Keratinocyte (primary cell): ENCODE measurements around the gene REM1. TPM values are rescaled to one million over a fixed set of nuclear protein-coding genes. Genes with fewer than 3 reads are reported as not detected.

ENCODE experiments used
- DNase-seq: peaks from one replicate; pipeline ENCODE4 v3.0.0-alpha.2; 2011; ENCODE audit warnings: low read depth, missing footprints, low spot score
- FAIRE-seq: peaks from 2 replicates; lab custom pipeline; 2011; peaks lifted over from hg19 to GRCh38; lab: Jason Lieb, UNC
- H2AFZ ChIP-seq: 2 replicates; pipeline ENCODE4 v1.6.0; 2012; ENCODE audit warnings: low read length, control low read depth, inconsistent platforms; ENCODE audit not compliant: control insufficient read depth
- H3K27ac ChIP-seq: 2 replicates; pipeline ENCODE4 v1.5.1; 2011; ENCODE audit warnings: low read length; ENCODE audit not compliant: control insufficient read depth, insufficient read depth
- H3K27me3 ChIP-seq: 3 replicates; pipeline ENCODE4 v1.6.0; 2011; ENCODE audit warnings: low read length; ENCODE audit not compliant: control insufficient read depth, insufficient read depth; ENCODE audit errors: extremely low read depth
- H3K36me3 ChIP-seq, 2 experiments: 2 replicates in 1 of 2; 3 replicates in 1 of 2; pipeline ENCODE4 v1.5.1; 2011; ENCODE audit warnings: low read length in 2 of 2, mild to moderate bottlenecking in 1 of 2; ENCODE audit not compliant: control insufficient read depth in 2 of 2, insufficient read depth in 2 of 2; ENCODE audit errors: extremely low read depth in 1 of 2
- H3K4me1 ChIP-seq: 3 replicates; pipeline ENCODE4 v1.5.1; 2011; ENCODE audit warnings: low read length; ENCODE audit not compliant: control insufficient read depth, insufficient read depth; ENCODE audit errors: extremely low read depth
- H3K4me2 ChIP-seq: 3 replicates; pipeline ENCODE4 v1.6.0; 2011; ENCODE audit warnings: low read depth, low read length; ENCODE audit not compliant: control insufficient read depth, insufficient read depth; ENCODE audit errors: extremely low read depth
- H3K4me3 ChIP-seq, 3 experiments: fragments of 200-600 bp in 1 of 3; sonication (generic) in 1 of 3; 2 replicates in 2 of 3; 3 replicates in 1 of 3; pipeline ENCODE4 v1.5.1; 2011 to 2016; ENCODE audit warnings: low read length in 3 of 3, mild to moderate bottlenecking in 3 of 3, control low read depth in 2 of 3, inconsistent platforms in 1 of 3, low read depth in 1 of 3, mixed read lengths in 1 of 3, mixed run types in 1 of 3, moderate library complexity in 1 of 3; ENCODE audit not compliant: control insufficient read depth in 2 of 3, insufficient read depth in 2 of 3; ENCODE audit errors: extremely low read depth in 1 of 3
- H3K79me2 ChIP-seq: 2 replicates; pipeline ENCODE4 v1.6.0; 2012; ENCODE audit warnings: low read length; ENCODE audit not compliant: control insufficient read depth, insufficient read depth
- H3K9ac ChIP-seq: 3 replicates; pipeline ENCODE4 v1.6.0; 2011; ENCODE audit warnings: low read length; ENCODE audit not compliant: control insufficient read depth, insufficient read depth; ENCODE audit errors: extremely low read depth
- H3K9me1 ChIP-seq: 3 replicates; pipeline ENCODE4 v1.6.0; 2011; ENCODE audit warnings: low read length; ENCODE audit not compliant: control insufficient read depth, insufficient read depth; ENCODE audit errors: extremely low read depth
- H3K9me3 ChIP-seq: 2 replicates; pipeline ENCODE4 v1.5.1; 2012; ENCODE audit warnings: low read depth, low read length; ENCODE audit not compliant: control insufficient read depth
- H4K20me1 ChIP-seq: 3 replicates; pipeline ENCODE4 v1.6.0; 2011; ENCODE audit warnings: low read length; ENCODE audit not compliant: control insufficient read depth, insufficient read depth; ENCODE audit errors: extremely low read depth
- EZH2 ChIP-seq: IDR thresholded peaks from one replicate; pipeline ENCODE4 v1.6.1; 2012; ENCODE audit warnings: inconsistent platforms, mild to moderate bottlenecking, low read length, moderate library complexity
- dilution Hi-C: fragments of 300-500 bp; cut with MboI; formaldehyde crosslinking; loops from one replicate; pipeline ENCODE4 v1.7.0; 2020; ENCODE audit warnings: low sequenced_read_pairs; ENCODE audit not compliant: extremely low pct_ligation_motif_present
- polyA plus RNA-seq, 5 experiments: library from polyadenylated mRNA; depleted of rRNA in 3 of 5; stranded (reverse) in 3 of 5; stranded (forward) in 1 of 5; unstranded in 1 of 5; fragments of >200 nt; gene quantifications; 1 replicate in 1 of 5; 2 replicates in 3 of 5; 3 replicates in 1 of 5; pipeline versions ENCODE4 v1.2.1 to v1.2.3, GENCODE V29; 2011 to 2012; ENCODE audit warnings: missing spikeins in 2 of 5, low read depth in 1 of 5, low replicate concordance in 1 of 5
- TF ChIP-seq, protein P1 (sequence below), 3 experiments: IDR thresholded peaks in 1 of 3; conservative IDR thresholded peaks in 1 of 3; optimal IDR thresholded peaks in 1 of 3; 2 replicates in 2 of 3; 3 replicates in 1 of 3; pipeline versions ENCODE3 to v1.5.1; 2011; ENCODE audit warnings: low read length in 3 of 3, mild to moderate bottlenecking in 3 of 3, moderate library complexity in 2 of 3, control low read depth in 1 of 3, inconsistent platforms in 1 of 3; ENCODE audit not compliant: insufficient read depth in 2 of 3; ENCODE audit errors: extremely low read depth in 1 of 3

Gene REM1
- polyA plus RNA-seq, 1 donor (not counting 4 experiments of a cell fraction or from before 2014, with no cell fraction given) = not detected

DNA sequence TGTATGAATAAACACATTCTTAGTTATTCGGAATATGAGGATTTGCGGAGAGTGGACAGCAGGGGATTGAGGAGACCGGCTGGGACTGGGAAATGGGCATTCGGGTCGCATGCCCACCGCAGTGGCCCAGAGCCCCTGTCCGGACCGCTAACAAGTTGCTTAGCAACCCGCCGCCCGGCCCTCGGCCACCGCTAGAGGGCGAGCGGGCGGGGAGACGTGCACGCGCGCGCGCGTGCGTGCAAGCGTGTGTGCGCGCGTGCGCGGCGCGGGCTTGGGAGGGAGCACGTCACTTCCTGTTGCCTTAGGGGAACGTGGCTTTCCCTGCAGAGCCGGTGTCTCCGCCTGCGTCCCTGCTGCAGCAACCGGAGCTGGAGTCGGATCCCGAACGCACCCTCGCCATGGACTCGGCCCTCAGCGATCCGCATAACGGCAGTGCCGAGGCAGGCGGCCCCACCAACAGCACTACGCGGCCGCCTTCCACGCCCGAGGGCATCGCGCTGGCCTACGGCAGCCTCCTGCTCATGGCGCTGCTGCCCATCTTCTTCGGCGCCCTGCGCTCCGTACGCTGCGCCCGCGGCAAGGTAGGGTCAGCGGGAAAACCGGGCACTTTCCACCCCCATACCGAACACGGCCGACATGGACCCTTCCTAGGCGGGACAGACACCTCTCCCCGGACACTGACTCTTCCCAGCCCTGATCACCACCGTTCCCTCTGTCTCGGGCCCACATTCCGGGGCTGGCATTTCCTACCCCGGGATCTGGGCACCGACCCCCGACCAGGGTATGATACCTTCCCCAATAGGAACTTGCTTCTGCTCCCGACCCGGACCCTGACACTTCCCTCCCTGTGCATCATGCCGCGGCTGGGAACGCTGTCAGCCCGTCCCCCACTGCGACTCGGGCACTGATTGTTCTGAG is 39.3 kb downstream of the REM1 start, which contains the start of gene HM13:
HM13 (plus strand) TSS at position 289 of the 918 bp plus-strand sequence; CDS start at position 399, 110 bp downstream.
- Histone ChIP-seq H4K20me1 (peaks cover under 1% of the 10 kb centered on the region), H3K79me2 (peaks cover 50% of the 10 kb centered on the region), H3K4me1 (peaks cover 23% of the 10 kb centered on the region), H3K9ac (peak within 1 kb of the TSS; percentile 92), H3K9me1 (peaks cover 2% of the 10 kb centered on the region), H3K9me3 (no peaks in the 10 kb centered on the region), H3K27ac (peak within 1 kb of the TSS; percentile 90), H2AFZ (peak within 1 kb of the TSS; percentile 97), H3K36me3 (peaks cover 6 to 19% of the 10 kb centered on the region in 2 experiments), H3K27me3 (no peaks in the 10 kb centered on the region), H3K4me2 (peak within 1 kb of the TSS; percentile 93), H3K4me3 (peak within 1 kb of the TSS; percentile 88 to 96 (median 93))
- FAIRE-seq (no peak), DNase-seq (peak; percentile 75)
- dilution Hi-C loops = no loop called here
- TF ChIP-seq, protein P1, sequence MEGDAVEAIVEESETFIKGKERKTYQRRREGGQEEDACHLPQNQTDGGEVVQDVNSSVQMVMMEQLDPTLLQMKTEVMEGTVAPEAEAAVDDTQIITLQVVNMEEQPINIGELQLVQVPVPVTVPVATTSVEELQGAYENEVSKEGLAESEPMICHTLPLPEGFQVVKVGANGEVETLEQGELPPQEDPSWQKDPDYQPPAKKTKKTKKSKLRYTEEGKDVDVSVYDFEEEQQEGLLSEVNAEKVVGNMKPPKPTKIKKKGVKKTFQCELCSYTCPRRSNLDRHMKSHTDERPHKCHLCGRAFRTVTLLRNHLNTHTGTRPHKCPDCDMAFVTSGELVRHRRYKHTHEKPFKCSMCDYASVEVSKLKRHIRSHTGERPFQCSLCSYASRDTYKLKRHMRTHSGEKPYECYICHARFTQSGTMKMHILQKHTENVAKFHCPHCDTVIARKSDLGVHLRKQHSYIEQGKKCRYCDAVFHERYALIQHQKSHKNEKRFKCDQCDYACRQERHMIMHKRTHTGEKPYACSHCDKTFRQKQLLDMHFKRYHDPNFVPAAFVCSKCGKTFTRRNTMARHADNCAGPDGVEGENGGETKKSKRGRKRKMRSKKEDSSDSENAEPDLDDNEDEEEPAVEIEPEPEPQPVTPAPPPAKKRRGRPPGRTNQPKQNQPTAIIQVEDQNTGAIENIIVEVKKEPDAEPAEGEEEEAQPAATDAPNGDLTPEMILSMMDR (optimal IDR thresholded peaks at IDR 0.05 in 1 of 3, IDR thresholded peaks at IDR 0.05 in 1 of 3, conservative IDR thresholded peaks at IDR 0.05 in 1 of 3; ENCODE audit: extremely low read depth in 1 of 3, insufficient read depth in 2 of 3, low read length in 3 of 3) = peak; percentile 75 to 88 (median 80)
- TF ChIP-seq EZH2 = no peak

DNA sequence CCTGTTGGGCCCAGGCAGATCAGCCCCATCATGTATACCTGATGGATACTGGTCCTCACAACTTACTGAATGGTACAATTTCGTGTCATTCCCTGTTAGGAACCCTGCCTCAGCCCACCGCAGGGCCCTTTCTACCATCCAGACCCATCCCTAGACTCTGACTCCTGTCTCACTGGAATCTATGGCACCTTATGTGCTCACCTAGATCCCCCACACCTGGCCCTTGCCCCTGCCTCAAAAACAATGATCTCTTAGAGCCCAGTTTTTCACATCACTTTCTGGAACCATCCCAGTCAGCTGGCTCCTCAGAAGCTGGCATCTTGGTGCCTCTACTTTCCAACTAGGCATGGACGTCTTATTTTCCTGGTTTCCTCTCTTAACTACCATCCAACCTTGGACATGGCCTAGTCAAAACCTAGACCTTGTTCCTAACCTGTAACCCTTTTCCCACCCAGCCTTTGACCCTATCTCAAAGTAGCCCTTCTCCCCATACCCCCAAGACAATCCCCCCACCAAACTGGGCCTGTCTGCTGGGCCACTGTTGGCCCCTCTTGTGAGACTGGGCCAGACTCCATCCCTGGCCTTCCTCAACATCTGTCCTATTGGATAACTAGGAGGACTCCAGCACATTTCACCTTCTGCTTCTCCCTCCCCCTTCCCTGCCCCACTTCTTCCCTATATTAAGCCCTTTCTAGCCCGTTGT is 40.1 kb downstream of the REM1 start:
- H3K4me1 ChIP-seq = peaks cover 23% of the 10 kb centered on the region
- no peaks in the 10 kb centered on the region for H3K27me3 ChIP-seq
- DNase-seq (no peak), FAIRE-seq (no peak)
- peak overlapping the region; percentile 90 for H3K27ac ChIP-seq
- peak overlapping the region; percentile 92 for H3K9ac ChIP-seq
- peaks cover 58% of the 10 kb centered on the region for H3K79me2 ChIP-seq
- peak overlapping the region; percentile 97 for H2AFZ ChIP-seq
- H3K4me2 ChIP-seq = peak overlapping the region; percentile 93
- H3K4me3 ChIP-seq = peak overlapping the region; percentile 88 to 96 (median 93)
- no peak for TF ChIP-seq EZH2
- TF ChIP-seq, protein P1 (optimal IDR thresholded peaks at IDR 0.05 in 1 of 3, IDR thresholded peaks at IDR 0.05 in 1 of 3, conservative IDR thresholded peaks at IDR 0.05 in 1 of 3; ENCODE audit: extremely low read depth in 1 of 3, insufficient read depth in 2 of 3, low read length in 3 of 3) = no peak
- peaks cover 6 to 20% of the 10 kb centered on the region in 2 experiments for H3K36me3 ChIP-seq
- H4K20me1 ChIP-seq = peaks cover 4% of the 10 kb centered on the region
- no peaks in the 10 kb centered on the region for H3K9me3 ChIP-seq
- dilution Hi-C loops = no loop called here
- peaks cover 2% of the 10 kb centered on the region for H3K9me1 ChIP-seq
